Right atrium auricular region (tissue), 2 donors: ENCODE data around the gene FZD8. TPM values are rescaled to one million over a fixed set of nuclear protein-coding genes. Genes with fewer than 3 reads are reported as not detected.

Source experiments
- DNase-seq: peaks from one replicate; pipeline ENCODE4 v3.0.0-alpha.2; 2019; ENCODE audit warnings: low spot score
- H3K27ac ChIP-seq, 2 donors: fragments of 200-600 bp; sonication (generic); 1 replicate in 1 of 2; 2 replicates in 1 of 2; pipeline ENCODE4 v1.5.1; 2016 to 2019
- H3K27me3 ChIP-seq, 2 donors: fragments of 200-600 bp; sonication (generic); one replicate each; pipeline versions ENCODE4 v1.5.1 to v1.6.0; 2017 to 2019
- H3K36me3 ChIP-seq: fragments of 200-600 bp; sonication (generic); one replicate; pipeline ENCODE4 v1.5.1; 2016
- H3K4me1 ChIP-seq, 2 donors: fragments of 200-600 bp; sonication (generic); one replicate each; pipeline versions ENCODE4 v1.5.1 to v1.6.0; 2017 to 2019
- H3K4me3 ChIP-seq, 2 donors: fragments of 200-600 bp; sonication (generic); 1 replicate in 1 of 2; 2 replicates in 1 of 2; pipeline ENCODE4 v1.5.1; 2017 to 2019; ENCODE audit warnings: mild to moderate bottlenecking in 1 of 2, moderate library complexity in 1 of 2
- H3K9me3 ChIP-seq, 2 donors: fragments of 200-600 bp; sonication (generic); one replicate each; pipeline ENCODE4 v1.5.1; 2019
- total RNA-seq, 2 donors: library from RNA; depleted of rRNA; stranded (reverse); fragments of >200 nt; gene quantifications; one replicate each; pipeline ENCODE4 v1.1.0, GENCODE V29; 2016
- TF ChIP-seq, protein P1 (sequence below), 2 donors: fragments of 200-600 bp; sonication (generic); IDR thresholded peaks; one replicate each; pipeline ENCODE4 v1.5.1; 2019; ENCODE audit warnings: antibody characterized with exemption in 2 of 2

The FZD8 gene
- total RNA-seq, 2 donors from 2014 or later = 6.0 to 15.6 TPM

DNA sequence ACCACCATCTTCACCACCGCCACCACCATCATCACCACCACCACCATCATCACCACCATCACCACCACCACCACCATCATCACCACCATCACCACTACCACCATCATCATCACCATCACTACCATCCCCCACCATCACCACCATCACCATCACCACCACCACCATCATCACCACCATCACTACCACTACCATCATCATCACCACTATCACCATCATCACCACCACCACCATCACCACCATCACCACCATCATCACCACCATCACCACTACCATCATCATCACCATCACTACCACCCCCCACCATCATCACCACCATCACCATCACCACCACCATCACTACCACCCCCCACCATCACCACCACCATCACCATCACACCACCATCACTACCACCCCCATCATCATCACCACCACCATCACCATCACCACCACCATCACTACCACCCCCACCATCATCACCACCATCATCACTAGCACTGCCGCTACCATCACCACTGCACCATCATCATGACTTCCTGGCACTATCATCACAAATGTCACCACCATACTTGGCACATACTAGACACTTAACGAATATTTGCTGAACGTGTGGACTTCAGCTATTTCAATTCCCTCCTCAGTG, 25.3 kb upstream of the FZD8 start:
- Histone ChIP-seq H3K27ac (no peak overlapping the region), H3K27me3 (no peaks in the 10 kb centered on the region), H3K9me3 (no peaks in the 10 kb centered on the region), H3K4me3 (no peak overlapping the region), H3K4me1 (no peaks in the 10 kb centered on the region), H3K36me3 (no peaks in the 10 kb centered on the region)
- TF ChIP-seq, protein P1, sequence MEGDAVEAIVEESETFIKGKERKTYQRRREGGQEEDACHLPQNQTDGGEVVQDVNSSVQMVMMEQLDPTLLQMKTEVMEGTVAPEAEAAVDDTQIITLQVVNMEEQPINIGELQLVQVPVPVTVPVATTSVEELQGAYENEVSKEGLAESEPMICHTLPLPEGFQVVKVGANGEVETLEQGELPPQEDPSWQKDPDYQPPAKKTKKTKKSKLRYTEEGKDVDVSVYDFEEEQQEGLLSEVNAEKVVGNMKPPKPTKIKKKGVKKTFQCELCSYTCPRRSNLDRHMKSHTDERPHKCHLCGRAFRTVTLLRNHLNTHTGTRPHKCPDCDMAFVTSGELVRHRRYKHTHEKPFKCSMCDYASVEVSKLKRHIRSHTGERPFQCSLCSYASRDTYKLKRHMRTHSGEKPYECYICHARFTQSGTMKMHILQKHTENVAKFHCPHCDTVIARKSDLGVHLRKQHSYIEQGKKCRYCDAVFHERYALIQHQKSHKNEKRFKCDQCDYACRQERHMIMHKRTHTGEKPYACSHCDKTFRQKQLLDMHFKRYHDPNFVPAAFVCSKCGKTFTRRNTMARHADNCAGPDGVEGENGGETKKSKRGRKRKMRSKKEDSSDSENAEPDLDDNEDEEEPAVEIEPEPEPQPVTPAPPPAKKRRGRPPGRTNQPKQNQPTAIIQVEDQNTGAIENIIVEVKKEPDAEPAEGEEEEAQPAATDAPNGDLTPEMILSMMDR (IDR thresholded peaks at IDR 0.05) = no peak
- no peak for DNase-seq

DNA sequence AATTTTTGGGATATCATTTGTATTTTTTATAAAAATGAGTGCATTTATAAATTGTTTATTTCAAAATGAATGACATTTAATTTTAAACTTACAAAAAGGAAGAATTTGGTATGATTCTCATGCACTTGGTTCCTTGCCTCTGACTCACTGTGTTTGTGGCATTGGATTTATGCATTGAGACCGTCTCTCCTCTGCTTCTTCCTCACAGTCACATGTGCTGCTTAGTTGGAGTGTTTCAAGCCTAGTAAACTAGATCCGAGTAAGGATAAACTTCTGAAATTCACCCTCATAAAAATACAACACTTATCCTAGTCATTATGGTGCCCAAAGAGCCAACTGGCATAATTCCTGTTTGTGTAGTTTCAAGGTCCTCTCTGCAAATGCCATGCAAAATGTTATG, 19.1 kb upstream of the FZD8 start:
- no peaks in the 10 kb centered on the region for H3K36me3 ChIP-seq
- H3K9me3 ChIP-seq = no peaks in the 10 kb centered on the region
- TF ChIP-seq, protein P1 (IDR thresholded peaks at IDR 0.05) = no peak
- no peak for DNase-seq
- no peaks in the 10 kb centered on the region for H3K27me3 ChIP-seq
- H3K27ac ChIP-seq = no peak overlapping the region
- no peak overlapping the region for H3K4me3 ChIP-seq
- H3K4me1 ChIP-seq = no peaks in the 10 kb centered on the region

DNA sequence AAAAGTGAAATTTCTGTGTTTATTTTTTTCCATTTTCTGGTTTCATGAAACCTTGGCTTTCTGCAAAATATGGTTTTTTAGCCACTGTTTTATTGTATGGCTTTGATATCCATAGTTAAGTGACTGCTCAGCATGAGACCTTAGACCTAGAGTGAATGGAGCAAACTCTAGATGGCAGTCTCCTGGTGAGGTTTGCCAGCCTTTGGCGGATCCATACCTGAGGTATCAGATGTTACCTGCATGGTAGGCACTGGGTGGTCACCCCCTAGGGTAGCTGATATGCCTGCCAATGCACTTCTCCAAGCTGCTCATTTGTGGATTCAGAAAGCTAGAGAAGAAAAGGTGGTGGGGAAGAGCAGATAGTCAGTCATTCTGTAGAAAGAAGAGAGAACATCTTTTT, 17.4 kb upstream of the FZD8 start:
- TF ChIP-seq, protein P1 (IDR thresholded peaks at IDR 0.05) = no peak
- H3K36me3 ChIP-seq = no peaks in the 10 kb centered on the region
- no peaks in the 10 kb centered on the region for H3K9me3 ChIP-seq
- H3K4me1 ChIP-seq = no peaks in the 10 kb centered on the region
- no peaks in the 10 kb centered on the region for H3K27me3 ChIP-seq
- no peak for DNase-seq
- no peak overlapping the region for H3K4me3 ChIP-seq
- no peak overlapping the region for H3K27ac ChIP-seq

DNA sequence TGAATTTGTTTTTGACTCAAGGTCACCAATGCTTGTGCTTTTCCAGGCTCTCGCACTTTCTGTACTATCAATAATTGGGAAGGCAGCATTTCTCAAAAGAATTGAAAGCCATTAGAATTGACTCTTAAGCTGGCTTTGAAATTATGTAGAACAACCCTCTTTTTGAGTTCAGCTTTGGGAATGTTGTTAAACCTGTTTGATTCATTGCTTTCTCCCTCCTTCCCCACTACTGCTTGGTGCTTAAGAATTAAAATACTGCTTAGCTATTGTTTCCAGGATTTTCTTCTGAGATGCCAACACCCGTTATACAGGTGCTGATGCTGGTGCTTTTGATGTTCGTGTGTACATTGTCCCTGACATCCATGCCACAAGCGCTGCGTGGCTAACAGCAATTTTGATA, 15.5 kb upstream of the FZD8 start:
- H3K4me1 ChIP-seq = no peaks in the 10 kb centered on the region
- H3K36me3 ChIP-seq = no peaks in the 10 kb centered on the region
- H3K27me3 ChIP-seq = no peaks in the 10 kb centered on the region
- no peaks in the 10 kb centered on the region for H3K9me3 ChIP-seq
- DNase-seq = no peak
- no peak overlapping the region for H3K4me3 ChIP-seq
- TF ChIP-seq, protein P1 (IDR thresholded peaks at IDR 0.05) = no peak
- H3K27ac ChIP-seq = no peak overlapping the region

DNA sequence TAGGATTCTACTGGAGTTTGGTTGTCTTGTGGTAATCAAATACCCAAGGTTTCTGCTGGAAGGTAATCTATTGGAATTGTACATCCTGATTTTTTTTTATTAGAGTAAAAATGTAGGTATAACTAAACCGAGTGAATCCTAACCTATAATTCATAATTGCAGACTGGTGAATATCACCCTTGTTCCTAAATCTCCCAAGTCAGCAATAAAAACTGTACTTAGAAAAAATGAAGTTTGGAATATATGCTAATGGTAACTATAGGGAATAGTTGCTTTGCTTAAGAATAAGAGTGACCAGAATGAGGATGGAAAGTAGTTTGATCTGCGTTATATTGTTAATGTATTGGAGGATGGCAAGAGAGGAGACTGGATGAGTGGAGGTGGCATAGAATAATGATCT, 10.7 kb upstream of the FZD8 start:
- no peak for DNase-seq
- no peaks in the 10 kb centered on the region for H3K4me1 ChIP-seq
- no peak overlapping the region for H3K27ac ChIP-seq
- H3K36me3 ChIP-seq = no peaks in the 10 kb centered on the region
- TF ChIP-seq, protein P1 (IDR thresholded peaks at IDR 0.05) = no peak
- H3K27me3 ChIP-seq = no peaks in the 10 kb centered on the region
- H3K9me3 ChIP-seq = no peaks in the 10 kb centered on the region
- H3K4me3 ChIP-seq = no peak overlapping the region

DNA sequence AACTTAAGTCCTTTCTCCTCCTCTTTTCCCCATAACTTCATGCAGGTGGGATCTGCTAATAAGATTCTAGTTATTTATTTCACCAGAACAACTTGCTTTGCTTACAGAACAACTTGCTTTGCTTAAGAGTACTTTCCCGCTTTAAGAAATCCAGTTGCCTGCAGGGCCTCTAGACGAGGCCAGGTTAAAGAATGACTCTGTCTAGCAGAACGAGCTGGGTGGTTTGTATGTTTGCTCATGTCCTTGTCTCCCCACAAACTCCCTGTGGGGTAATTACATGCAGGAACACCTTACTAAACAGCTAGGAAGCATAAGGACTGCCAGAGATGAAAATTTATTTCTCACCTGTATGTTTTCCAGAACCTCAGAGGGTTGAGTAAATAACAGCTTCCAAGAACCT, 8.8 kb upstream of the FZD8 start:
- no peaks in the 10 kb centered on the region for H3K9me3 ChIP-seq
- H3K27ac ChIP-seq = no peak overlapping the region
- H3K4me1 ChIP-seq = no peaks in the 10 kb centered on the region
- H3K4me3 ChIP-seq = no peak overlapping the region
- TF ChIP-seq, protein P1 (IDR thresholded peaks at IDR 0.05) = no peak
- no peak for DNase-seq
- H3K27me3 ChIP-seq = no peaks in the 10 kb centered on the region
- no peaks in the 10 kb centered on the region for H3K36me3 ChIP-seq
